Skin of body (tissue), 2 donors: ENCODE data around the gene LANCL3. TPM values are rescaled to one million over a fixed set of nuclear protein-coding genes. Genes with fewer than 3 reads are reported as not detected.

Experiments used
- DNase-seq: peaks from one replicate; lab custom pipeline; 2025; lab: John Stamatoyannopoulos, UW
- total RNA-seq: library from RNA; depleted of rRNA; stranded (reverse); fragments of >200 nt; gene quantifications from one replicate; pipeline ENCODE4 v1.2.3, GENCODE V29; 2014

Gene LANCL3
- total RNA-seq, 1 donor from 2014 or later = 0.39 TPM

GRCh38 chrX:37679230-37679629, 107.8 kb downstream of the LANCL3 start:
- DNase-seq = no peak

GRCh38 chrX:37679888-37680287, 108.4 kb downstream of the LANCL3 start:
- no peak for DNase-seq

GRCh38 chrX:37684426-37684825, 113.0 kb downstream of the LANCL3 start:
- DNase-seq = no peak

GRCh38 chrX:37684973-37685372, 113.5 kb downstream of the LANCL3 start:
- no peak for DNase-seq

- DNase-seq = no peak
These were observed 114.2 kb downstream of the LANCL3 start, which contains the start of gene XK for GRCh38 chrX:37685381-37686359. Gene XK, plus strand, starts transcription at chrX:37685791. Its CDS starts 171 bp downstream, at chrX:37685962.

GRCh38 chrX:37686369-37686995, 115.0 kb downstream of the LANCL3 start:
- DNase-seq = no peak

GRCh38 chrX:37686996-37687395, 115.5 kb downstream of the LANCL3 start:
- DNase-seq = no peak

- DNase-seq = no peak
These were observed 118.7 kb downstream of the LANCL3 start for GRCh38 chrX:37690119-37690518.

- DNase-seq = no peak
These were observed 121.5 kb downstream of the LANCL3 start for GRCh38 chrX:37692918-37693317.

- DNase-seq = no peak
These were observed 125.8 kb downstream of the LANCL3 start for GRCh38 chrX:37697169-37697760.

GRCh38 chrX:37701588-37701987, 130.1 kb downstream of the LANCL3 start:
- DNase-seq = no peak

GRCh38 chrX:37711991-37712390, 140.5 kb downstream of the LANCL3 start:
- DNase-seq = no peak

GRCh38 chrX:37712458-37712857, 141.0 kb downstream of the LANCL3 start:
- no peak for DNase-seq

GRCh38 chrX:37714479-37714878, 143.0 kb downstream of the LANCL3 start:
- DNase-seq = no peak

- no peak for DNase-seq
These were observed 145.1 kb downstream of the LANCL3 start for GRCh38 chrX:37716602-37717001.

- no peak for DNase-seq
These were observed 146.2 kb downstream of the LANCL3 start for GRCh38 chrX:37717708-37718107.

- DNase-seq = no peak
These were observed 151.1 kb downstream of the LANCL3 start for GRCh38 chrX:37722595-37722994.

- no peak for DNase-seq
These were observed 154.9 kb downstream of the LANCL3 start for GRCh38 chrX:37726346-37726745.
